Lung (tissue), 12 donors: Measurements from ENCODE around the gene ANKRD23. TPM values are rescaled to one million over a fixed set of nuclear protein-coding genes. Genes with fewer than 3 reads are reported as not detected.

Experiments
- ATAC-seq: fragments of 200-7000 bp; cut with Tn5 transposase; one replicate; pipeline ENCODE4 v1.9.1; 2020; ENCODE audit warnings: moderate number of reproducible peaks; ENCODE audit not compliant: insufficient read depth, low FRiP score
- DNase-seq, 3 donors: peaks; one replicate each; pipeline ENCODE4 v3.0.0-alpha.2; 2013 to 2017
- H3K27ac ChIP-seq, 2 donors: one replicate each; pipeline ENCODE4 v1.5.1; 2013; ENCODE audit warnings: mild to moderate bottlenecking in 2 of 2, moderate library complexity in 2 of 2, control low read depth in 1 of 2, inconsistent platforms in 1 of 2, low read depth in 1 of 2, low read length in 1 of 2
- H3K27me3 ChIP-seq, 3 donors: one replicate each; pipeline ENCODE4 v1.5.1; 2013; ENCODE audit warnings: low read length in 2 of 3; ENCODE audit not compliant: control insufficient read depth in 3 of 3, insufficient read depth in 3 of 3
- H3K36me3 ChIP-seq, 4 donors: one replicate each; pipeline ENCODE4 v1.5.1; 2013; ENCODE audit warnings: low read length in 4 of 4, mild to moderate bottlenecking in 1 of 4, moderate library complexity in 1 of 4; ENCODE audit not compliant: control insufficient read depth in 4 of 4, insufficient read depth in 4 of 4
- H3K4me1 ChIP-seq, 5 donors: one replicate each; pipeline ENCODE4 v1.5.1; 2013; ENCODE audit warnings: low read length in 5 of 5, mild to moderate bottlenecking in 2 of 5, moderate library complexity in 1 of 5; ENCODE audit not compliant: control insufficient read depth in 5 of 5, insufficient read depth in 5 of 5
- H3K4me3 ChIP-seq: one replicate; pipeline ENCODE4 v1.5.1; 2013; ENCODE audit warnings: mild to moderate bottlenecking, control low read depth, moderate library complexity
- H3K9ac ChIP-seq, 2 donors: one replicate each; pipeline ENCODE4 v1.5.1; 2013; ENCODE audit warnings: low read length in 2 of 2, control low read depth in 1 of 2; ENCODE audit not compliant: insufficient read depth in 1 of 2
- H3K9me3 ChIP-seq, 4 donors: one replicate each; pipeline ENCODE4 v1.5.1; 2013; ENCODE audit warnings: low read length in 3 of 4, mild to moderate bottlenecking in 1 of 4, moderate library complexity in 1 of 4; ENCODE audit not compliant: control insufficient read depth in 4 of 4, insufficient read depth in 3 of 4
- CTCF ChIP-seq: IDR thresholded peaks from 2 replicates; pipeline ENCODE4 v1.5.1; 2012; ENCODE audit warnings: mild to moderate bottlenecking; ENCODE audit errors: control extremely low read depth, extremely low read depth
- WGBS, 2 donors: extraction: QIAGEN DNeasy Blood & Tissue Kit; methylation state at CpG; one replicate each; pipeline ENCODE4 v1.1.7; 2013; 5-methylcytosine and 5-hydroxymethylcytosine counted together
- polyA plus RNA-seq, 2 donors: library from polyadenylated mRNA; stranded (reverse); fragments of 200-250 nt; gene quantifications; one replicate each; pipeline ENCODE4 v1.2.1, GENCODE V29; 2013
- total RNA-seq, 2 donors: library from RNA; depleted of rRNA in 1 of 2; stranded (reverse); fragments of >200 nt in 1 of 2; gene quantifications; one replicate each; pipeline ENCODE4 v1.2.1, GENCODE V29; 2014 to 2021
- donor health status: control.
- donor health status: control.
- donor health status: Bipolar disorder and iron deficiency.
- donor health status: healthy.
- donor health status: DM: yes; HTN: yes; CAD: no.

Gene ANKRD23
- total and polyA plus RNA-seq, 4 donors: 1.5 to 6.9 (median 4.4) TPM

GRCh38 chr2:96842600-96842999 is 1.2 kb downstream of the ANKRD23 start:
- Histone ChIP-seq H3K36me3 (peaks cover 0 to 3% (median 3%) of the 10 kb centered on the region in 4 donors), H3K4me3 (no peak overlapping the region), H3K27ac (no peak overlapping the region), H3K9ac (no peak overlapping the region), H3K27me3 (no peaks in the 10 kb centered on the region), H3K4me1 (peaks cover 0 to 8% (median 0%) of the 10 kb centered on the region in 5 donors), H3K9me3 (no peaks in the 10 kb centered on the region)
- TF ChIP-seq CTCF: no peak
- DNase-seq (no peak), ATAC-seq (no peak)
- WGBS, 2 donors: 91 to 98% methylated on average over 7 of the region's 7 CpGs

- Histone ChIP-seq H3K36me3 (peaks cover 0 to 3% (median 2%) of the 10 kb centered on the region in 4 donors), H3K27ac (no peak overlapping the region), H3K4me1 (peaks cover 0 to 8% (median 0%) of the 10 kb centered on the region in 5 donors), H3K4me3 (no peak overlapping the region), H3K9ac (no peak overlapping the region), H3K27me3 (no peaks in the 10 kb centered on the region), H3K9me3 (no peaks in the 10 kb centered on the region)
- DNase-seq (no peak), ATAC-seq (no peak)
- no peak for TF ChIP-seq CTCF
- WGBS, 2 donors: 87 to 91% methylated on average over 15 to 16 of the region's 16 CpGs
These were observed 1.9 kb downstream of the ANKRD23 start for GRCh38 chr2:96841701-96842495.

GRCh38 chr2:96839875-96840850 is 3.7 kb downstream of the ANKRD23 start:
- Histone ChIP-seq H3K36me3 (peaks cover 0 to 5% (median 2%) of the 10 kb centered on the region in 4 donors), H3K9me3 (no peaks in the 10 kb centered on the region), H3K9ac (no peak overlapping the region), H3K4me1 (peaks cover 0 to 8% (median 0%) of the 10 kb centered on the region in 5 donors), H3K4me3 (no peak overlapping the region), H3K27me3 (no peaks in the 10 kb centered on the region), H3K27ac (no peak overlapping the region)
- no peak for DNase-seq
- ATAC-seq: no peak
- WGBS, 2 donors: 92 to 93% methylated on average over 37 of the region's 37 CpGs
- no peak for TF ChIP-seq CTCF
